Body of pancreas (tissue), 4 donors: ENCODE results near the gene ARL14EPL. TPM values are rescaled to one million over a fixed set of nuclear protein-coding genes. Genes with fewer than 3 reads are reported as not detected.

ENCODE experiments used
- ATAC-seq: fragments of 150-250 bp; one replicate; pipeline ENCODE4 v1.9.1; 2016
- DNase-seq, 4 donors: peaks; one replicate each; pipeline ENCODE4 v3.0.0-alpha.2; 2019
- H3K27ac ChIP-seq, 4 donors: fragments of 200-600 bp; sonication (generic); 1 replicate in 3 of 4; 2 replicates in 1 of 4; pipeline versions ENCODE4 v1.5.1 to v1.6.1; 2016 to 2019; ENCODE audit warnings: mild to moderate bottlenecking in 1 of 4, mixed read lengths in 1 of 4, moderate library complexity in 1 of 4
- H3K27me3 ChIP-seq, 2 donors: fragments of 200-600 bp; sonication (generic); one replicate each; pipeline ENCODE4 v1.6.0; 2016; ENCODE audit warnings: mild to moderate bottlenecking in 1 of 2
- H3K36me3 ChIP-seq, 2 donors: fragments of 200-600 bp; sonication (generic); replicated peaks in 1 of 2; 2 replicates each; pipeline ENCODE4 v1.5.1; 2016; ENCODE audit warnings: low read depth in 2 of 2; ENCODE audit not compliant: insufficient read depth in 1 of 2
- H3K4me1 ChIP-seq: fragments of 200-600 bp; sonication (generic); one replicate; pipeline ENCODE4 v1.6.0; 2016
- H3K4me3 ChIP-seq, 2 donors: fragments of 200-600 bp; sonication (generic); 1 replicate in 1 of 2; 2 replicates in 1 of 2; pipeline ENCODE4 v1.5.1; 2016 to 2019
- H3K9me3 ChIP-seq, 3 donors: fragments of 200-600 bp; sonication (generic); 1 replicate in 2 of 3; 2 replicates in 1 of 3; pipeline ENCODE4 v1.5.1; 2016
- POLR2A ChIP-seq, 3 donors: fragments of 450-650 bp; IDR thresholded peaks; one replicate each; pipeline ENCODE4 v1.6.1; 2016; ENCODE audit warnings: antibody characterized with exemption in 3 of 3, mild to moderate bottlenecking in 2 of 3
- WGBS, 2 donors: methylation state at CpG; one replicate each; pipeline ENCODE4 v1.1.5; 2017; 5-methylcytosine and 5-hydroxymethylcytosine counted together
- intact Hi-C: fragments of 100-400 bp; cut with DNase I; formaldehyde crosslinking; loops from one replicate; pipeline ENCODE4 v1.15.1; 2023
- total RNA-seq, 2 donors: library from RNA; depleted of rRNA; stranded (reverse); fragments of >200 nt; gene quantifications; one replicate each; pipeline ENCODE4 v1.1.0, GENCODE V29; 2016
- TF ChIP-seq, protein P1 (sequence below), 7 experiments: fragments of 450-650 bp in 4 of 7; fragments of 200-600 bp in 3 of 7; sonication (generic) in 3 of 7; IDR thresholded peaks; one replicate each; pipeline ENCODE4 v1.5.1; 2016 to 2019; ENCODE audit warnings: antibody characterized with exemption in 7 of 7

ARL14EPL gene
- total RNA-seq, 2 donors from 2014 or later, result not detected

- no peak for TF ChIP-seq POLR2A (IDR thresholded peaks at IDR 0.05)
- TF ChIP-seq, protein P1, sequence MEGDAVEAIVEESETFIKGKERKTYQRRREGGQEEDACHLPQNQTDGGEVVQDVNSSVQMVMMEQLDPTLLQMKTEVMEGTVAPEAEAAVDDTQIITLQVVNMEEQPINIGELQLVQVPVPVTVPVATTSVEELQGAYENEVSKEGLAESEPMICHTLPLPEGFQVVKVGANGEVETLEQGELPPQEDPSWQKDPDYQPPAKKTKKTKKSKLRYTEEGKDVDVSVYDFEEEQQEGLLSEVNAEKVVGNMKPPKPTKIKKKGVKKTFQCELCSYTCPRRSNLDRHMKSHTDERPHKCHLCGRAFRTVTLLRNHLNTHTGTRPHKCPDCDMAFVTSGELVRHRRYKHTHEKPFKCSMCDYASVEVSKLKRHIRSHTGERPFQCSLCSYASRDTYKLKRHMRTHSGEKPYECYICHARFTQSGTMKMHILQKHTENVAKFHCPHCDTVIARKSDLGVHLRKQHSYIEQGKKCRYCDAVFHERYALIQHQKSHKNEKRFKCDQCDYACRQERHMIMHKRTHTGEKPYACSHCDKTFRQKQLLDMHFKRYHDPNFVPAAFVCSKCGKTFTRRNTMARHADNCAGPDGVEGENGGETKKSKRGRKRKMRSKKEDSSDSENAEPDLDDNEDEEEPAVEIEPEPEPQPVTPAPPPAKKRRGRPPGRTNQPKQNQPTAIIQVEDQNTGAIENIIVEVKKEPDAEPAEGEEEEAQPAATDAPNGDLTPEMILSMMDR (IDR thresholded peaks at IDR 0.05), result no peak
- H3K27me3 ChIP-seq, result no peaks in the 10 kb centered on the region
- no peak overlapping the region for H3K27ac ChIP-seq
- intact Hi-C loops, result no loop called here
- no peaks in the 10 kb centered on the region for H3K4me1 ChIP-seq
- WGBS, 2 donors, result 57 to 65% methylated on average over 3 of the region's 3 CpGs
- ATAC-seq, result no peak
- no peaks in the 10 kb centered on the region for H3K36me3 ChIP-seq
- DNase-seq, result no peak
- H3K9me3 ChIP-seq, result no peaks in the 10 kb centered on the region
- H3K4me3 ChIP-seq, result no peak overlapping the region
These were observed 11.8 kb downstream of the ARL14EPL start for GRCh38 chr5:116044073-116044472.

DNA sequence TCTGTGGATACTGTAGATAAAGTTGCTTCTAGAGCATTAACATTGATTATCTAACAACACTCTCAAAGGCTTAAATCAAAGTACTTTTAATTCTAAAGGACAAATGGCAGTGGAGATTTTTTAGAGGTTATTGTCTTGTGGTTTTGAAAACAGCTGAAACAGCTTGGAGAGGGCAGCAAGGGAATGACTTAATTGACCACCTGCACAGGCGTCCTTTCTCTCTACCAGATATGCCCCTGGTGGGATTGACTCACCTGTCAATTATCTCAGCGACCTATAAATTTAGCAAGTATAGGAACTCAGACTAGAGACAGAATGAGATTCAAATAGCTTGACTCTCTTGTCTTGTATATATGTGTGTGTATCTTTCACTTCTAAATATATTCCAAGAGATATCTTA is 13.5 kb downstream of the ARL14EPL start:
- H3K36me3 ChIP-seq, result no peaks in the 10 kb centered on the region
- DNase-seq (no peak), ATAC-seq (no peak)
- no peaks in the 10 kb centered on the region for H3K27me3 ChIP-seq
- H3K27ac ChIP-seq, result no peak overlapping the region
- H3K4me1 ChIP-seq, result no peaks in the 10 kb centered on the region
- TF ChIP-seq, protein P1 (IDR thresholded peaks at IDR 0.05), result no peak
- TF ChIP-seq POLR2A (IDR thresholded peaks at IDR 0.05), result no peak
- no peak overlapping the region for H3K4me3 ChIP-seq
- H3K9me3 ChIP-seq, result no peaks in the 10 kb centered on the region
- intact Hi-C loops, result no loop called here
- 43 to 59% methylated on average over 2 of the region's 2 CpGs for WGBS, 2 donors

GRCh38 chr5:116046261-116046660 is 14.0 kb downstream of the ARL14EPL start:
- no peak overlapping the region for H3K4me3 ChIP-seq
- WGBS, 2 donors, result 69 to 70% methylated on average over 3 of the region's 3 CpGs
- no peaks in the 10 kb centered on the region for H3K4me1 ChIP-seq
- H3K27me3 ChIP-seq, result no peaks in the 10 kb centered on the region
- no peaks in the 10 kb centered on the region for H3K9me3 ChIP-seq
- no peak for ATAC-seq
- H3K27ac ChIP-seq, result no peak overlapping the region
- no peaks in the 10 kb centered on the region for H3K36me3 ChIP-seq
- TF ChIP-seq POLR2A (IDR thresholded peaks at IDR 0.05), result no peak
- TF ChIP-seq, protein P1 (IDR thresholded peaks at IDR 0.05), result no peak
- intact Hi-C loops, result no loop called here
- DNase-seq, result no peak

DNA sequence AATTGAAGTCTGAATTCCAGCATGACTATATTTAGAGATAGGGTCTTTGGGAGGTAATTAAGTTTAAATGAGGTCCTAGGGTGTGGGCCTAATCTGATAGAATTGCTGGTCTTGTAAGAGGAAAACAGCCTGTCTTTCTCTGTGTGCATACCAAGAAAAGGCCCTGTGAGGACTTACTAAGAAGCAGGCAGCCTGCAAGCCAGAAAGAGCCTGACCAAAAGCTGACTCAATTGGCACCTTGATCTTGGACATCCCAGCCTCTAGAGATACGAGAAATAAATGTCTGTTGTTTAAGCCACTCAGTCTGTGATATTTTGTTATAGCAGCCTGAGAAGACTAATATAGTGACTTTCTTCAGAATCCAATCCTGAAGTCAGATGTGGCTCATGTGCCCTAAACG is 14.6 kb downstream of the ARL14EPL start:
- H3K27ac ChIP-seq, result no peak overlapping the region
- no peaks in the 10 kb centered on the region for H3K27me3 ChIP-seq
- no peak for ATAC-seq
- TF ChIP-seq, protein P1 (IDR thresholded peaks at IDR 0.05), result no peak
- no peak for TF ChIP-seq POLR2A (IDR thresholded peaks at IDR 0.05)
- no peaks in the 10 kb centered on the region for H3K4me1 ChIP-seq
- 61 to 80% methylated on average over 2 of the region's 2 CpGs for WGBS, 2 donors
- H3K4me3 ChIP-seq, result no peak overlapping the region
- H3K36me3 ChIP-seq, result no peaks in the 10 kb centered on the region
- intact Hi-C loops, result no loop called here
- DNase-seq, result no peak
- no peaks in the 10 kb centered on the region for H3K9me3 ChIP-seq

- Histone ChIP-seq H3K4me3 (no peak overlapping the region), H3K27ac (no peak overlapping the region), H3K27me3 (no peaks in the 10 kb centered on the region), H3K4me1 (no peaks in the 10 kb centered on the region), H3K36me3 (no peaks in the 10 kb centered on the region), H3K9me3 (no peaks in the 10 kb centered on the region)
- TF ChIP-seq, protein P1 (IDR thresholded peaks at IDR 0.05), result no peak
- TF ChIP-seq POLR2A (IDR thresholded peaks at IDR 0.05), result no peak
- DNase-seq (no peak), ATAC-seq (no peak)
- 65 to 68% methylated on average over 13 of the region's 13 CpGs for WGBS, 2 donors
- intact Hi-C loops, result no loop called here
These were observed 26.2 kb downstream of the ARL14EPL start for GRCh38 chr5:116058346-116058936.
